ENCODE results near the gene HP1BP3.
"Not testable (repeated sequence)": the region's sequence is repeated elsewhere in the genome, so short reads cannot be mapped to it uniquely, and the experiment has no call there.

The HP1BP3 gene

GRCh38 chr1:20726118-20726911, 60.8 kb downstream of the HP1BP3 start:
- Mint-ChIP-seq H3K27ac (no peak overlapping the region), H3K27me3 (peaks cover 2% of the 10 kb centered on the region), H3K36me3 (no peaks in the 10 kb centered on the region), H3K4me1 (ENCODE audit: low read depth) (peaks cover 5% of the 10 kb centered on the region), H3K9me3 (ENCODE audit: low read depth) (no peaks in the 10 kb centered on the region), H3K4me3 (no peak overlapping the region)

- Mint-ChIP-seq H3K27ac (no peak overlapping the region), H3K4me1 (ENCODE audit: low read depth) (peaks cover 3% of the 10 kb centered on the region), H3K36me3 (no peaks in the 10 kb centered on the region), H3K4me3 (no peak overlapping the region), H3K27me3 (peaks cover 2% of the 10 kb centered on the region), H3K9me3 (ENCODE audit: low read depth) (no peaks in the 10 kb centered on the region)
Measured at GRCh38 chr1:20725189-20726117, 61.7 kb downstream of the HP1BP3 start.

- Mint-ChIP-seq H3K9me3 (ENCODE audit: low read depth) (no peaks in the 10 kb centered on the region), H3K4me1 (ENCODE audit: low read depth) (no peaks in the 10 kb centered on the region), H3K4me3 (no peak overlapping the region), H3K27ac (no peak overlapping the region), H3K36me3 (no peaks in the 10 kb centered on the region), H3K27me3 (no peaks in the 10 kb centered on the region)
Measured at GRCh38 chr1:20724364-20725188, 62.5 kb downstream of the HP1BP3 start.

- Mint-ChIP-seq H3K36me3 (no peaks in the 10 kb centered on the region), H3K4me1 (ENCODE audit: low read depth) (peaks cover 1% of the 10 kb centered on the region), H3K9me3 (ENCODE audit: low read depth) (no peaks in the 10 kb centered on the region), H3K27ac (no peak overlapping the region), H3K4me3 (no peak overlapping the region), H3K27me3 (peaks cover 2% of the 10 kb centered on the region)
Measured at GRCh38 chr1:20723537-20724363, 63.4 kb downstream of the HP1BP3 start.

- Mint-ChIP-seq H3K9me3 (ENCODE audit: low read depth) (no peaks in the 10 kb centered on the region), H3K4me3 (no peak overlapping the region), H3K27me3 (peaks cover 3% of the 10 kb centered on the region), H3K36me3 (no peaks in the 10 kb centered on the region), H3K27ac (no peak overlapping the region), H3K4me1 (ENCODE audit: low read depth) (peaks cover 4% of the 10 kb centered on the region)
Measured at GRCh38 chr1:20723159-20723536, 64.0 kb downstream of the HP1BP3 start.

DNA sequence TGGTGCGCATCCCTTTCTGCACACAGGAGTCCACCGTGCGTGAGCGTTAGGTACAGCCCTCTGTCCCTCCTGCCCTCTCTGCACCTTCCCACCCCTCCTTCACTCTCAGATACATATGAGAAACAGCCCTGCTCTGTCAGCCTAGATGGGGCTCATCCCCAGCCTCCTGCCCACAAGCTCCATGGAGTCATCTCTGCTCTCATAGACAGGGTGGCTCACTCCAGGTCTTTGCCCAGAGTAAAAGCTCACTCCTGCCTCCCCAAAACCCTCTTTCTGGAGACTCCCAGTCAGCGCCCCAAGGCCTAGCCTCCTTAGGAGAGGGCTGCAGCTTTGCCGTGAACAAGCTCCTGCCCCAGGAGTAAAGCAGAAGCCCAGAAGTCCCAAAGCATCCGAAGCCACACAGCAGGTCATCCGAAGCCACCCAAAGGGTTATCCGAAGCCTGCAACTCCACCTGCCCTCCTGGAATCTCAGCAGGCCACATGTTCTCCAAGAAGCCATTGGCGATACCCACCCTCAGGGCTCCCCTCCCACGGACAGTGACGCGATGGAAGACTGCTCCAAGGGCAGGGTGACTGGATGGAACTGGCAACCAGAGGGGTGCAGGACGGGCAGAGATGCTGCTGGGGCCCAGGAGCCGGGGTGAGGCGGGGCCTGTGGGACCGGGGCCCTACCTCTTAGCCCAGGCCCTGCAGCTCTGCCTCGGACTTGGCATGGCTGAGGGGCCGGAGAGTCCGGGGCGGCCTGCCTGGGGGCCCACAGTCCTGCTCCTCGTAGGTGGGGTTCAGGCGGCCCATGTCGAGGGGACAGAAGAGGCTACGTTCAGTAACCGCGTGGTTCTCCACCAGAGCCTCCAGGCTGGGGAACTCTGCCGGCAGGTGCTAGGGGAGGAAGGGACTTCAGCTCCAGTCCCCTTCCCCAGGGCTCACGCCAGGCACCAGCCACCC, 65.7 kb downstream of the HP1BP3 start:
- Mint-ChIP-seq H3K27me3 (peaks cover 7% of the 10 kb centered on the region), H3K4me3 (no peak overlapping the region), H3K36me3 (no peaks in the 10 kb centered on the region), H3K9me3 (ENCODE audit: low read depth) (no peaks in the 10 kb centered on the region), H3K27ac (no peak overlapping the region), H3K4me1 (ENCODE audit: low read depth) (peaks cover 10% of the 10 kb centered on the region)

GRCh38 chr1:20720631-20721091, 66.4 kb downstream of the HP1BP3 start:
- no peaks in the 10 kb centered on the region for H3K9me3 Mint-ChIP-seq (ENCODE audit: low read depth)
- H3K4me3 Mint-ChIP-seq = no peak overlapping the region
- H3K27me3 Mint-ChIP-seq = peaks cover 12% of the 10 kb centered on the region
- peaks cover 13% of the 10 kb centered on the region for H3K4me1 Mint-ChIP-seq (ENCODE audit: low read depth)
- H3K36me3 Mint-ChIP-seq = no peaks in the 10 kb centered on the region
- H3K27ac Mint-ChIP-seq = no peak overlapping the region

DNA sequence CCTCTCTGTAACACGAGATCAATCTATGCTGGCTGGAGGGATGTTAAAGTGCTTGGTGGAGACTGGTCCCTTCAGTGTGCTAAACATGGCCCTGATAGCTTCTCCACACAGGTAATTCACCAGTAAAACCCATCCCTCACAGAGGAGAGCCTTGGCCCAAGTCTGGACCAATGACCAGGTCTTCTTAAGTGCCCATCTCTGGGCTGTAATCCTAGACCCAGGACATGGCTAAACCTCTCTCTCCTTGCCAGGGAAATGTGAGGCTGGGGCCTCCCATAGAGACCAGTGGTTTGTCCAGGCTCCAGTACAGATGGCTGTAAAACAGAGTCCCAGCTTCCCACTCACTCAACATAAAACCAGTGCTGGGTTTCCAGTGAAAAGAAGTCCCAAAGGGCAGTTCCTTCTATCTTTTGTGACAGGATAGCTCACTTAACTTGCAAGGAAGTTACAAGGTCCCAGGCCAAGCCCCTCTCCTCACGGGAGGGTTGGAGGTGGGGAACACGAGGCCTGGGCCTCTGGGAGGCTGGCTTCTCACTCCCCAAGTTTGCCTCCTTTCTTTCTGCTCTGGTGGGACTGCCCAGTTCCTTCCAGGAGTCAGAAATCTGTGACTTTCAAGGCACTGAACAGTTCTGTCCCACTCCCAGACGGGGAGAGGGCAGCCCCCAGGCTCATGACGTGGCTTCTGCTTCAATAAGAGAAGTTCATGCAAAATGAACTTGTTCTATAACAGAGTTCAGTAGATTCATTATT, 67.1 kb downstream of the HP1BP3 start:
- no peak overlapping the region for H3K4me3 Mint-ChIP-seq
- H3K27me3 Mint-ChIP-seq = peaks cover 16% of the 10 kb centered on the region
- H3K9me3 Mint-ChIP-seq (ENCODE audit: low read depth) = no peaks in the 10 kb centered on the region
- peaks cover 13% of the 10 kb centered on the region for H3K4me1 Mint-ChIP-seq (ENCODE audit: low read depth)
- no peak overlapping the region for H3K27ac Mint-ChIP-seq
- no peaks in the 10 kb centered on the region for H3K36me3 Mint-ChIP-seq

GRCh38 chr1:20719261-20719660, 67.8 kb downstream of the HP1BP3 start:
- Mint-ChIP-seq H3K9me3 (ENCODE audit: low read depth) (no peaks in the 10 kb centered on the region), H3K27ac (no peak overlapping the region), H3K36me3 (no peaks in the 10 kb centered on the region)

DNA sequence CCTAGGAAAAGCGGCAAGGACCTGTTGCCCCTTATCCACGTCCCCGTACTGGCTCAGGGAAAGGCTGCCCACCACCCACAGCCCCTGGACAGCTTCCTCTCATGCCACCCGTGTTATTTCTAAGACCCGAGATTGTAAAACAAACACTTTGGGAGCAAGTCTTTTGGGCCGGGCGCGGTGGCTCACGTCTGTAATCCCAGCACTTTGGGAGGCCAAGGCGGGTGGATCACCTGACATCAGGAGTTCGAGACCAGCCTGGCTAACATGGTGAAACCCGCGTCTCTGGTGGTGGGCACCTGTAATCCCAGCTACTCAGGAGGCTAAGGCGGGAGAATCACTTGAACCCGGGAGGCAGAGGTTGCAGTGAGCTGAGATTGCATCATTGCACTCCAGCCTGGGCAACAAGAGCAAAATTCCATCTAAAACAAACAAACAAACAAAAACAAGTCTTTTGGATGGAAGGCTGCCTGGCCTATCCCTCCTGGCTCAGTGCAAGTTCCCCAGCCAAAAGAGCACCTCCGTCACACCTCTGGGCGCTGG, 68.7 kb downstream of the HP1BP3 start:
- Mint-ChIP-seq H3K4me3 (peak overlapping the region; percentile 56), H3K27me3 (peaks cover 16% of the 10 kb centered on the region), H3K4me1 (ENCODE audit: low read depth) (peaks cover 13% of the 10 kb centered on the region)
- H3K27ac Mint-ChIP-seq; H3K9me3 Mint-ChIP-seq (ENCODE audit: low read depth); H3K36me3 Mint-ChIP-seq: not testable (repeated sequence)

More at GRCh38 chr1:20719261-20719660, 67.8 kb downstream of the HP1BP3 start:
- Mint-ChIP-seq H3K27me3 (peaks cover 16% of the 10 kb centered on the region), H3K4me3 (no peak overlapping the region), H3K4me1 (ENCODE audit: low read depth) (peaks cover 13% of the 10 kb centered on the region)

DNA sequence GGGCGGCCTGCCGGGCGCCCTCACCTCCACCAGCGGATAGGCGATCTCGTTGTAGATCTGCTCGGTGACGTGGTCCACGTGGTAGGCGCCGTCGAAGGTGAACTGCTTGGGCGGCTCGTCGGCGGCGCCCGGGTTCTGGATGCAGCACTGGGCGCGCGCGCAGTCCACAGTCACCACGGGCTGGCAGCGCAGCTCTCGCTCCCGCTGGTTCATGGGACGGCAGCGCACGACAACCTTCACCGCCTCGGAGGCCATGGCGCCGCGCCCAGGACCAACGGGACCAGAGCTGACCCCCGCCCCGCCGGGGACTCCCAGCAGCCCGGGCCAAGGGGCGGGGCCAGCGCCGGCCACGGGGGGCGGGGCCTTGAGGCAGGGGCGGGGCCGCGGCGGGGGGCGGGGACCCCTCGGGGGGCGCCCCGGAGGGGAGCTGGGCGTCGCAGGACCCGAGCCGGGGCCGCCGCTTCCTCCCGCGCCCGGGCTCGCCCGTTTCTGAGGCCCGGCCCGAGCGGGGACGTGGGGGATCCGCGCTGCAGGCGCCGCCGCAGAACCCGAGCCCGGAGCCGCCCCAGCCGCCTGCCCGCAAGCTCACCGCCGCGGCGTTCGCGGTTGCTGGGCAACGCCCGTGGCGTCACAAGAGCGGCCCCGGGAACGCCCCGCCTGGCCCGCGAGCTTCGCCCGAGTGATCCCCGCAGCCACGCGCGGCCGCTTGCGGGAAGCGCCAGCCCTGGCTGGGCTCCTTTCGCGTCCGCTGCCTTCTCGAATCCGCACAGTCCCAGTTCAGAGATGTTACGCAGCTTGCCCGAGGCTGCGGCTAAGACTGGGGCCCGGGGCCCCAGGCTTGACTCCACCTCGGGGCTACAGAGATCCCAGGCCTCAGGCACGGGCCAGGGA, 69.4 kb downstream of the HP1BP3 start, which contains the start of gene KIF17:
KIF17 (minus strand) TSS at position 556 of the 891 bp plus-strand sequence; CDS start at position 255, 301 bp downstream.
- Mint-ChIP-seq H3K4me1 (ENCODE audit: low read depth) (peaks cover 13% of the 10 kb centered on the region), H3K27ac (no peak within 1 kb of the TSS), H3K9me3 (ENCODE audit: low read depth) (no peaks in the 10 kb centered on the region), H3K4me3 (peak within 1 kb of the TSS; percentile 76), H3K27me3 (peaks cover 18% of the 10 kb centered on the region), H3K36me3 (no peaks in the 10 kb centered on the region)

Data from activated naive CD8-positive, alpha-beta T cell (primary cell).